ENCODE data around the gene BRD7.

The BRD7 gene

DNA sequence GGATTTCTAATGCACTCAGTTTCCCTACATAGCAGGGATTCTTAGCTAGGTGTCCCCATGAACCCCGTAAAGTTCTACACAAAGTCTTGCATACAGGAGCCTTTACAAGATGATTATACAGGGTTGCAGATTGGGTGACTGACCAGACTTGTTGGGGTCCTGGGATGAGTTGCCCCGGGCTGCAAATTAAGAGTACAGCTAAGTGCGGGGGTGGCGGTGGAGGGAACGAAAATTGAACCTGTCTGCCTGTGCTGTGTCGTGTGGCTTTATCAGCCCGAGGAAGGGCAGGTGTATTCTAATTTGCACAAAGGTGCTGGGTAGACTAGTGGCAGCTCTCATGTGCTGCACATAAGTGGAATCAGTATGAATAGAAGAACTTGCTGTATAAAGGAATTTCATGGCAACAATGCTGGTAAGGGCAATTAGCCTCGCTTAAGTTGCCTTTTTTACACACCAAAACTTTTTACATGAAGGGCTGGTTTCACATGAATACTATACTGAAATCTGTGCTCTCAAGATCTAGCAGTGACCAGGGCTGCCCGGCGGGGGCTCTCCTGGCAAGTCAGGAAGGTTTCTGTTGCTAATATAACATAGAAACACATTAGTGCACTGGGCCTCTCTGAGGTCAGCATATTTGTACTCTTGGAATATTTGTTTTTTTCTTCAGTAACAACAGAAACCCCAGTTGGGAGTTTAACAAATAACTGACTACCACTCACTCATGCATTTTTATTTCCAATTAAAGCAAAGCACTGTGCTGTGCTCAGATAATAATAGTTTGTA, 51.7 kb downstream of the BRD7 start:
- no peak for DNase-seq

DNA sequence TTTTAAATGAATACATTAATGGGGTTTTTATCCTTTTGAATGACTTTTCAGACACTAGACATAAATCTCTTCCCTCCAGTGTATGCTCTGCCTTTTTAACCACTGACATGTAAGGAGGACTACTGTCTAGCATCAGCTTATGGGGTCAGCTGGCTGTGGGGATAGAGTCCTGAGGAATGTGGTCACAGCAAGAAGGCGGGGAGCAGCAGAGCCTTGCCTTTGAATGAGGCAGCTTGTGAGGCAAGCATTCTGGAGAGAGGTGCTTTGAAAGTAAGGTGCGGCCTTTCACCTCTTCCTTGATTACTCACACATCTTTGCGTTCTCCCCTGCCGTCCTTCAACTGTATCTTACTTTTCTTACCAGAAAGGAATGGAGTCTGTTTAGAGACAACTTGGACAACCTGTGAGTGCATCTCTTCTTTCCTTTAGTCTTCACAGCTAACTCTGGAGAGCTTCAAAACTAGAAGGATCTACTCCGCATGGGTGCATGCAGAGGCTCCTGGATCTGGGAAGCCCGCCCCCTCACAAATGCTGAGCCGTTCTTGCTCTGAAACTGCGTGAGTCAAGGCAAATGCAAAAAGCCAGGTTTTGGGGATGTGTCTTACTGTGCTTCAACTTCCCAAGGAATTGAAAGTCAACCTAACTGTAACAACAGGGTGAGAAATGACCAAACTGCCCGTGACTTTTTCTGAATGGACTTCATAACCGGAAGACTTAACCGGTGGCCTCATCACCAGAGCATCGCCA, 52.5 kb downstream of the BRD7 start:
- no peak for DNase-seq

DNA sequence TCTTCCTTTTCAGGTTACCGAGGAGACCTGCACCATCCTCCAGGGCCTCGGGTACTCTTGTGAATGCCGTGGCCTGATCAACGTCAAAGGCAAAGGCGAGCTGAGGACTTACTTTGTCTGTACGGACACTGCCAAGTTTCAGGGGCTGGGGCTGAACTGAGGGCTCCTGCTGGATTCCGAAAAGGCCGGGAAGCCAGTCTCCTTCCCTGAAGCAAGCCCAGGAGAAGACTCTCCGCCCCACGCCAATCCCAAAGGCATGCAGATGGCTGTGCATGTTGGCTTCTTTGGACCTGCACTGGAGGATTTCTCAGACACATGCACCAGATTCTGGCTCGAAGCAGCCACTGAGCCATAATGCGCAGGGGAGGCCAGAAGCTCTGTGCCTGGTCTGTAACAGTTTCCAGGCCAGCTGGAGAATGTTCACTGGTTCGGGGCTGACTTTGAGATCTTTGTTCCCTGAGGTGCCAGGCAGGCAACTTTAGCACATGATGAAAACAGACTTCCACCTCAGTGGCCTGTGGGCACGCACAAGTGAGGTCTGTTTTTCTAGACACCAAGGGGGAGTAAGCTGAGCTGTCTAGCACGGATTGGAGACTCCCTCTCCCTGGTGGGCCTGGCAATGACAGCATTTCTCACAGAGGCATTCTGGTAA, 53.3 kb downstream of the BRD7 start:
- DNase-seq: peak; percentile 51

DNA sequence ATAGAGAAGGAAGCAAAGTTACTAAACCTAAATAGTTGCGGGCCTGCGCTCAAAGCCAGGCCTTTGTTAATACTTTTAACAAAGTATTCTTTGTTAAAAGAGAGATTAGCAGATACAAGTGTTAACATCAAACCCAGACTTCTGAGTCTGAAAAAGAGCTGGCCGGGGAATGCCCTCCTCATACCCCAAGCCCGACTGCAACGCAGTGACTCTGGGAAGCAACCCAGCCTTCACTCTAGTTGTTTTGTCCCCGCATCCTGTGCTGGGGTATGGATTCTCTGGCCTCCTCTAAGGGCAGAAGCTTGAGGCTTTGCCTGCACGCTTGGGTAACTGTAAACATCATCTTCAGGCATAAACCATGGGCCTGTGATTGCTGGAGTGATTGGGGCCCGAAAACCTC, 54.1 kb downstream of the BRD7 start:
- DNase-seq: no peak

DNA sequence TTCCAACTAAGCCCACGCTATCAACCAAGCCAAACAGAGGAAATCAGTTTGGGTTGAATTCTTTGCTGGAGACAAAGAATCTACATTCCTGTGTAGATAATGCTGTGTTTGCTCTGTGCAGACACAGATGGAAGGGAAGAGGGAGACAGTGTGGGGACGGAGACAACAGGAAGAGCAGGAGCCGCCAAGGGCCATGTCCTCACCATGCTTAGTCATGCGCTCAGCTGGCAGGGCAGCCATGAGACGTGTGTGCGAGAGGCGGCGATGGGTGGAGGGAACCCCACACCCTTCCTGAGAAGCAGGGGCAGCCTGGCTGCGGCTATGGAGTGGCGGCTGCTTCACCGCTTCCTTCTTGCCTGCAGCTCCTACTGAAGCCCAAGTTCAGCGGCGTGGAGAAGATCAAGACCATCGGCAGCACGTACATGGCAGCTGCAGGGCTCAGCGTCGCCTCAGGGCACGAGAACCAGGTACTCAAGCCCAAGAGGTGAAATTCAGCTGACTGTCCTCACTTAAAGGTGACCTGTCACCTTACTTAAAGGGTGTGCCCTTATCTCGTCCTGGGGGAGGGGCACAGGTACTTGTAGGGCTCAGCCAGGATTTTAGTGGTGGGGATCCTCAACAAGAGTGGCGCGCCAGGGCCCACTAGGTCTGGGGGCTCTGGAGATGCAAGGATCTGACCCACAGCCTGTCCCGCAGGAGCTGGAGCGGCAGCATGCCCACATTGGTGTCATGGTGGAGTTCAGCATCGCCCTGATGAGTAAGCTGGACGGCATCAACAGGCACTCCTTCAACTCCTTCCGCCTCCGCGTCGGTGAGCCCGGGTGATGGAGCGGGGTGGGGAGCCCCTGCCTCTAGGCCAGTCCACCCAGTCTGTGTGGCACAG, 55.0 kb downstream of the BRD7 start:
- peak; percentile 65 for DNase-seq

GRCh38 chr16:50311891-50312501, 56.8 kb downstream of the BRD7 start:
- DNase-seq: peak; percentile 49

- peak; percentile 54 for DNase-seq
These were observed 57.7 kb downstream of the BRD7 start for GRCh38 chr16:50311134-50311528.

DNA sequence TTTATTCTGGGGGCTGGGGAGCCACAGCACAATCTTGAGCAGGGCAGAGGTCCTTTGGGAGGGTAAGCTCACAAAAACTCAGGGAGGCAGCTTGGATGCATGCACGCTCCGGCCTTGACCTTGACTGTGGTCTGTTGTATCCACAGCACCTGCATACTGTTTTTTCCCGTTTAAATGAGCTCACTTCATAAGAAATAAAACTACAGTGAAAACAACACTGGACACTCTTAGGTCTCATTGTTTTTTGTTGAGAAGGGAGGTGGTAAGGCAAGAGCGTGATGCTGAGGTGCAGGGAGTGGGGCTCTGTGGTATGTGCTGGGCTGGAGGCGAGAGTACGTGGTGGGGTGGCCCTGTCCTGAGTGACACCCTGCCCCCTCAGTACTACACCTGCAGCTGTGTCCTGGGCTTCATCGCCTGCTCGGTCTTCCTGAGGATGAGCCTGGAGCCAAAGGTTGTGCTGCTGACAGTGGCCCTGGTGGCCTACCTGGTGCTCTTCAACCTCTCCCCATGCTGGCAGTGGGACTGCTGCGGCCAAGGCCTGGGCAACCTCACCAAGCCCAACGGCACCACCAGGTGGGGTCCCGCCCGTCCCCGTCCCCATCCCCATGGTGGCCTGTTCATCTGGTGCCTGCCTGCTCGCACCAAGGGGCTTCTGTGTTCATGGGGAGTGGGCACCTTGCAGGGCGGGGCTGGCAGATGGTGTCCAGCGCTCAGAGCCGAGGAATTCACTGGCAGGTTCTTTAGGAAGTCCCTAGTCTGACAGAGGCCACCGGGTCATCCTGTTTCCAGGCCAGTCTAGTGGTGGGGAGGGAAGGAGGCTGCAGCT, 58.3 kb downstream of the BRD7 start:
- DNase-seq: peak; percentile 53

- DNase-seq: peak; percentile 50
These were observed 59.1 kb downstream of the BRD7 start for GRCh38 chr16:50309527-50310307.

- peak; percentile 45 for DNase-seq
These were observed 59.6 kb downstream of the BRD7 start for GRCh38 chr16:50309156-50309526.

- peak; percentile 49 for DNase-seq
These were observed 60.4 kb downstream of the BRD7 start for GRCh38 chr16:50308237-50308965.

DNA sequence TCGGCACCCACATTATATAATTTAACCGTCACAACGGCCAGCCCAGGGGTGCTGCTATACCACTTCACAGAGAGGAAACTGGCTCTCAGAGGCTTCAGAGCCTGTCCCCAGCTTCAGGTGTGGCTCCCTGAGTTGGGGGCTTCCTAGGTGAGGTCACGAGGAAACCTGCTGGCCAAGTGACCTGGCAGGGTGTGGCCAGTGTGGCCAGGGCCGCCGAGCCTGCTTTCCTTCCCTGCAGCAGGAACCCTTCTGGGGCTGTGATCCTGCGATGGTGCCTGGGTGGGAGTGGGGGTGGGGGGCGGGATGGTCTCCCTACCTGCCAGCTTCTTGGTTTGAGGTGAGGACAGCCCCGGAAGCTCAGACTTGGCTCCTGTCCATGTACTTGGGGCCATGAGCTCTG, 62.5 kb downstream of the BRD7 start:
- peak; percentile 40 for DNase-seq

- DNase-seq: peak; percentile 40
These were observed 63.2 kb downstream of the BRD7 start for GRCh38 chr16:50305441-50306061.

- DNase-seq: peak; percentile 38
These were observed 64.0 kb downstream of the BRD7 start for GRCh38 chr16:50304467-50305440.

DNA sequence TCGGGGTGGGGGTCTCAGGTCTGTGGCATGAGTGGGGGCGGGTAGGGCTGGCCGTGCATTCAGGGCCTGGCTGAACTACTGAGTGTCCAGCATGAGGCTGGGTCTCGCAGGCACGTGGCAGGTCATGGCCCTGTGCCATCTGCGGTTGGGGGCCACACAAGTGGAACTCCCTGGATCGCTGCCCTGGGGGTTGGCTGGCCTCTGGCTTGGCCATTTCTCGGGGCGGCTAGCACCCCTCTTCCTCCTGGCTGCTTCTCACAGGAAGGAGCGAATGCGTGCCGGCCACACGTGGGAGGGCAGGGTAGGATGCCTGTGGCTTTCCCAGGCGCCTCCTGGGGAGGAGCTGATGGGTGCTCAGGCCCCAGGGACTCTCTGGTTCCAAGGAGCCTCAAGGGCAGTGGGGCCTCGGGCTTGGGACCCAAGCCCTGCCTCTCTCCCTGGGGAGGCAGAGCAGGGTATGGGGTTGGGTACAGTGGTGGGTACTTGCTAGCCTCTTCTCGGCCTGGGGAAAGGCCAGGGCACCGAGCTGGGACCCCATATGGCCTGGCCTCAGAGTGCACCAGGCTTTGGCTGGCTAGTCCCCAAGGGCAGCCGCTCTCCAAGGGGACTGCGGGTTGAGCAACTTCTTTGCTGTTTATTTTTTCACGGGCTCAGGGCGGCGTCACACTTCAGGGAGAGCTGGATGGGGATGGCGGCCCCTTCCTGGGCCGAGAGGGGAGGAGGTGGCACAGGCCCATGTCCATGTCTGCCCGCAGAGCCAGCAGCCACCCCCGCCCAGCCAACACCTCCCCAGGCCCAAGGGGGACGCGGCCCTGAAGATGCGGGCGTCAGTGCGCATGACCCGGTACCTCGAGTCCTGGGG, 65.0 kb downstream of the BRD7 start:
- peak; percentile 33 for DNase-seq

GRCh38 chr16:50303041-50303604, 65.7 kb downstream of the BRD7 start:
- DNase-seq: no peak
